Liver (tissue), 9 donors: ENCODE results near the gene RHOT2. TPM values are rescaled to one million over a fixed set of nuclear protein-coding genes. Genes with fewer than 3 reads are reported as not detected.

Experiments
- DNase-seq: peaks from one replicate; pipeline ENCODE4 v3.0.0-alpha.2; 2017; ENCODE audit warnings: low spot score
- H3K27ac ChIP-seq, 2 donors: one replicate each; pipeline ENCODE4 v1.7.0; 2013; ENCODE audit warnings: inconsistent platforms in 2 of 2, low read length in 2 of 2, control low read depth in 1 of 2, low read depth in 1 of 2, mild to moderate bottlenecking in 1 of 2
- H3K27me3 ChIP-seq, 4 donors: one replicate each; pipeline versions ENCODE4 v1.6.1 to v1.7.0; 2013; ENCODE audit warnings: low read length in 3 of 4, inconsistent platforms in 1 of 4, mild to moderate bottlenecking in 1 of 4, moderate library complexity in 1 of 4; ENCODE audit not compliant: control insufficient read depth in 4 of 4, insufficient read depth in 4 of 4
- H3K36me3 ChIP-seq, 4 donors: one replicate each; pipeline versions ENCODE4 v1.6.1 to v1.7.0; 2013; ENCODE audit warnings: low read length in 3 of 4, mild to moderate bottlenecking in 3 of 4, low read depth in 1 of 4, moderate library complexity in 1 of 4; ENCODE audit not compliant: control insufficient read depth in 4 of 4, insufficient read depth in 3 of 4
- H3K4me1 ChIP-seq, 4 donors: one replicate each; pipeline versions ENCODE4 v1.6.1 to v1.7.0; 2013; ENCODE audit warnings: low read length in 3 of 4, mild to moderate bottlenecking in 3 of 4, moderate library complexity in 1 of 4; ENCODE audit not compliant: control insufficient read depth in 4 of 4, insufficient read depth in 4 of 4
- H3K4me3 ChIP-seq, 3 donors: one replicate each; pipeline versions ENCODE4 v1.6.1 to v1.7.0; 2013; ENCODE audit warnings: low read length in 3 of 3, control low read depth in 1 of 3, low read depth in 1 of 3, mild to moderate bottlenecking in 1 of 3
- H3K9ac ChIP-seq, 2 donors: one replicate each; pipeline ENCODE4 v1.7.0; 2013; ENCODE audit warnings: low read length in 2 of 2, mild to moderate bottlenecking in 2 of 2, moderate library complexity in 2 of 2, control low read depth in 1 of 2, low read depth in 1 of 2
- H3K9me3 ChIP-seq, 4 donors: one replicate each; pipeline versions ENCODE4 v1.6.1 to v1.7.0; 2013; ENCODE audit warnings: low read length in 3 of 4; ENCODE audit not compliant: control insufficient read depth in 4 of 4
- CTCF ChIP-seq: fragments of 150-350 bp; IDR thresholded peaks from 2 replicates; pipeline ENCODE4 v1.5.1; 2017; ENCODE audit warnings: improper control_type of control experiment, low read depth, low read length; ENCODE audit not compliant: missing input control
- EGR1 ChIP-seq, 2 donors: IDR thresholded peaks; 2 replicates each; pipeline ENCODE4 v1.6.1; 2016 to 2018; ENCODE audit warnings: antibody characterized with exemption in 2 of 2, low read depth in 2 of 2
- FOXA1 ChIP-seq: IDR thresholded peaks from 2 replicates; pipeline ENCODE4 v1.6.1; 2016; ENCODE audit warnings: antibody characterized with exemption
- FOXA2 ChIP-seq: IDR thresholded peaks from 2 replicates; pipeline ENCODE4 v1.6.1; 2016; ENCODE audit warnings: antibody characterized with exemption
- GABPA ChIP-seq, 2 donors: IDR thresholded peaks in 1 of 2; conservative IDR thresholded peaks in 1 of 2; 2 replicates each; pipeline ENCODE4 v1.6.1; 2016; ENCODE audit warnings: antibody characterized with exemption in 2 of 2, mild to moderate bottlenecking in 1 of 2, moderate library complexity in 1 of 2
- HNF4A ChIP-seq, 2 donors: conservative IDR thresholded peaks; 2 replicates each; pipeline ENCODE4 v1.6.1; 2016; ENCODE audit warnings: antibody characterized with exemption in 2 of 2, mild to moderate bottlenecking in 2 of 2
- HNF4G ChIP-seq: IDR thresholded peaks from 2 replicates; pipeline ENCODE4 v1.6.1; 2016; ENCODE audit warnings: antibody characterized with exemption
- JUND ChIP-seq, 2 donors: IDR thresholded peaks; 2 replicates each; pipeline ENCODE4 v1.6.1; 2016; ENCODE audit warnings: antibody characterized with exemption in 2 of 2
- MAX ChIP-seq: IDR thresholded peaks from 2 replicates; pipeline ENCODE4 v1.6.1; 2016; ENCODE audit warnings: antibody characterized with exemption
- NR2F2 ChIP-seq: IDR thresholded peaks from 2 replicates; pipeline ENCODE4 v1.6.1; 2016; ENCODE audit warnings: antibody characterized with exemption
- RAD21 ChIP-seq, 2 donors: IDR thresholded peaks; 2 replicates each; pipeline ENCODE4 v1.6.1; 2016; ENCODE audit warnings: antibody characterized with exemption in 2 of 2, mild to moderate bottlenecking in 2 of 2
- RXRA ChIP-seq, 2 donors: IDR thresholded peaks; 2 replicates each; pipeline ENCODE4 v1.6.1; 2017 to 2018; ENCODE audit warnings: antibody characterized with exemption in 2 of 2, mild to moderate bottlenecking in 1 of 2
- SP1 ChIP-seq: IDR thresholded peaks from 2 replicates; pipeline ENCODE4 v1.6.1; 2018; ENCODE audit warnings: antibody characterized with exemption, mild to moderate bottlenecking
- TAF1 ChIP-seq: conservative IDR thresholded peaks from 2 replicates; pipeline ENCODE4 v1.6.1; 2016; ENCODE audit warnings: antibody characterized with exemption, mild to moderate bottlenecking
- YY1 ChIP-seq: IDR thresholded peaks from 2 replicates; pipeline ENCODE4 v1.6.1; 2016; ENCODE audit warnings: antibody characterized with exemption, mild to moderate bottlenecking
- WGBS: extraction: QIAGEN DNeasy Blood & Tissue Kit; methylation state at CpG from one replicate; pipeline ENCODE4 v1.1.7; 2013; 5-methylcytosine and 5-hydroxymethylcytosine counted together
- polyA plus RNA-seq, 2 donors: library from polyadenylated mRNA; stranded (reverse) in 1 of 2; unstranded in 1 of 2; fragments of 200-250 nt in 1 of 2; fragments of >200 nt in 1 of 2; fragmentation: Nextera tagmentation in 1 of 2; extraction: Ambion mirVana in 1 of 2; gene quantifications; one replicate each; pipeline versions ENCODE4 v1.2.1 to v1.2.3, GENCODE V29; 2013 to 2015
- total RNA-seq, 2 donors: library from RNA; depleted of rRNA; stranded (reverse); fragments of >200 nt; gene quantifications; one replicate each; pipeline ENCODE4 v1.2.3, GENCODE V29; 2014
- TF ChIP-seq, protein P1 (sequence below): IDR thresholded peaks from 2 replicates; pipeline ENCODE4 v1.6.1; 2016; ENCODE audit warnings: antibody characterized with exemption, mild to moderate bottlenecking
- TF ChIP-seq, protein P2 (sequence below): IDR thresholded peaks from 2 replicates; pipeline ENCODE4 v1.6.1; 2016; ENCODE audit warnings: antibody characterized with exemption
- donor health status: healthy.
- donor health status: healthy.
- donor health status: healthy.
- donor health status: healthy.
- donor health status: healthy.

Gene RHOT2
- total and polyA plus RNA-seq, 4 donors, result 20.8 to 37.9 (median 34.3) TPM

GRCh38 chr16:638034-638543 is 29.8 kb upstream of the RHOT2 start:
- Histone ChIP-seq H3K4me1 (peaks cover 10 to 47% (median 24%) of the 10 kb centered on the region in 4 donors), H3K27ac (no peak overlapping the region), H3K9ac (no peak overlapping the region), H3K9me3 (no peaks in the 10 kb centered on the region), H3K27me3 (no peaks in the 10 kb centered on the region), H3K4me3 (no peak overlapping the region), H3K36me3 (peaks cover 0 to 6% (median 0%) of the 10 kb centered on the region in 4 donors)
- WGBS, result 94% methylated on average over 15 of the region's 15 CpGs
- no peak for TF ChIP-seq RAD21 (IDR thresholded peaks at IDR 0.05)
- no peak for TF ChIP-seq EGR1 (IDR thresholded peaks at IDR 0.05; ENCODE audit: low read depth in 2 of 2)
- TF ChIP-seq JUND (IDR thresholded peaks at IDR 0.05), result no peak
- DNase-seq, result no peak

DNA sequence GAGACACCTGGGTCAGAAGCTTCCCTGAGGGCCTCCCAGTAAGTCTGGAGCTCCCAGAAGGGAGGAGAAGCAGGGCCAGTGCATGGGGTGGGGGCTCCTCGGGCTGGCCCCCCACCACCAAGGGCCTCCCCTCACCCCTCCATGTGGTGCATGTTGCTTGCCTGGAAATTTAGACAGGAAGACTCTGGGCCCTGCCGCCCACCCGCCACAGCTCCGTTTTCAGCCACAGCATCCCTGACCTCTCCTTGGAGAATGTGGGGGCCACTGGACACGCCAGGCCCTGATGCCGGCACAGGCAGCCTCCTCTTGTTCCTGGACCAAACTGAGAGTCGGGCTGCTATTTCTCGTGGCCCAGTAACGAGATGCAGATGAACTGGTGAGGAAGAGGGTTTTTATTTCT is 29.1 kb upstream of the RHOT2 start:
- Histone ChIP-seq H3K4me1 (peaks cover 13 to 54% (median 28%) of the 10 kb centered on the region in 4 donors), H3K27ac (no peak overlapping the region)

More for the DNA sequence above, 29.1 kb upstream of the RHOT2 start:
- no peak overlapping the region for H3K9ac ChIP-seq
- H3K4me3 ChIP-seq, result no peak overlapping the region
- TF ChIP-seq SP1 (no peak), RXRA (IDR thresholded peaks at IDR 0.05) (no peak), FOXA2 (no peak), JUND (IDR thresholded peaks at IDR 0.05) (no peak), NR2F2 (no peak), TAF1 (no peak), HNF4A (conservative IDR thresholded peaks at IDR 0.05) (no peak), EGR1 (IDR thresholded peaks at IDR 0.05; ENCODE audit: low read depth in 2 of 2) (no peak), CTCF (no peak), FOXA1 (no peak), MAX (no peak), YY1 (no peak), RAD21 (IDR thresholded peaks at IDR 0.05) (no peak), GABPA (IDR thresholded peaks at IDR 0.05 in 1 of 2, conservative IDR thresholded peaks at IDR 0.05 in 1 of 2) (no peak), HNF4G (no peak)
- TF ChIP-seq, protein P1, sequence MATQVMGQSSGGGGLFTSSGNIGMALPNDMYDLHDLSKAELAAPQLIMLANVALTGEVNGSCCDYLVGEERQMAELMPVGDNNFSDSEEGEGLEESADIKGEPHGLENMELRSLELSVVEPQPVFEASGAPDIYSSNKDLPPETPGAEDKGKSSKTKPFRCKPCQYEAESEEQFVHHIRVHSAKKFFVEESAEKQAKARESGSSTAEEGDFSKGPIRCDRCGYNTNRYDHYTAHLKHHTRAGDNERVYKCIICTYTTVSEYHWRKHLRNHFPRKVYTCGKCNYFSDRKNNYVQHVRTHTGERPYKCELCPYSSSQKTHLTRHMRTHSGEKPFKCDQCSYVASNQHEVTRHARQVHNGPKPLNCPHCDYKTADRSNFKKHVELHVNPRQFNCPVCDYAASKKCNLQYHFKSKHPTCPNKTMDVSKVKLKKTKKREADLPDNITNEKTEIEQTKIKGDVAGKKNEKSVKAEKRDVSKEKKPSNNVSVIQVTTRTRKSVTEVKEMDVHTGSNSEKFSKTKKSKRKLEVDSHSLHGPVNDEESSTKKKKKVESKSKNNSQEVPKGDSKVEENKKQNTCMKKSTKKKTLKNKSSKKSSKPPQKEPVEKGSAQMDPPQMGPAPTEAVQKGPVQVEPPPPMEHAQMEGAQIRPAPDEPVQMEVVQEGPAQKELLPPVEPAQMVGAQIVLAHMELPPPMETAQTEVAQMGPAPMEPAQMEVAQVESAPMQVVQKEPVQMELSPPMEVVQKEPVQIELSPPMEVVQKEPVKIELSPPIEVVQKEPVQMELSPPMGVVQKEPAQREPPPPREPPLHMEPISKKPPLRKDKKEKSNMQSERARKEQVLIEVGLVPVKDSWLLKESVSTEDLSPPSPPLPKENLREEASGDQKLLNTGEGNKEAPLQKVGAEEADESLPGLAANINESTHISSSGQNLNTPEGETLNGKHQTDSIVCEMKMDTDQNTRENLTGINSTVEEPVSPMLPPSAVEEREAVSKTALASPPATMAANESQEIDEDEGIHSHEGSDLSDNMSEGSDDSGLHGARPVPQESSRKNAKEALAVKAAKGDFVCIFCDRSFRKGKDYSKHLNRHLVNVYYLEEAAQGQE, result no peak
- TF ChIP-seq, protein P2, sequence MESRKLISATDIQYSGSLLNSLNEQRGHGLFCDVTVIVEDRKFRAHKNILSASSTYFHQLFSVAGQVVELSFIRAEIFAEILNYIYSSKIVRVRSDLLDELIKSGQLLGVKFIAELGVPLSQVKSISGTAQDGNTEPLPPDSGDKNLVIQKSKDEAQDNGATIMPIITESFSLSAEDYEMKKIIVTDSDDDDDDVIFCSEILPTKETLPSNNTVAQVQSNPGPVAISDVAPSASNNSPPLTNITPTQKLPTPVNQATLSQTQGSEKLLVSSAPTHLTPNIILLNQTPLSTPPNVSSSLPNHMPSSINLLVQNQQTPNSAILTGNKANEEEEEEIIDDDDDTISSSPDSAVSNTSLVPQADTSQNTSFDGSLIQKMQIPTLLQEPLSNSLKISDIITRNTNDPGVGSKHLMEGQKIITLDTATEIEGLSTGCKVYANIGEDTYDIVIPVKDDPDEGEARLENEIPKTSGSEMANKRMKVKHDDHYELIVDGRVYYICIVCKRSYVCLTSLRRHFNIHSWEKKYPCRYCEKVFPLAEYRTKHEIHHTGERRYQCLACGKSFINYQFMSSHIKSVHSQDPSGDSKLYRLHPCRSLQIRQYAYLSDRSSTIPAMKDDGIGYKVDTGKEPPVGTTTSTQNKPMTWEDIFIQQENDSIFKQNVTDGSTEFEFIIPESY, result no peak
- no peak for DNase-seq
- H3K27me3 ChIP-seq, result no peaks in the 10 kb centered on the region
- 91% methylated on average over 9 of the region's 9 CpGs for WGBS
- peaks cover 0 to 2% (median 0%) of the 10 kb centered on the region in 4 donors for H3K36me3 ChIP-seq
- no peaks in the 10 kb centered on the region for H3K9me3 ChIP-seq
